ENCODE results near the gene FN1. TPM values are rescaled to one million over a fixed set of nuclear protein-coding genes. Genes with fewer than 3 reads are reported as not detected.

Gene FN1
- total RNA-seq, 2 donors from 2014 or later, result 0.16 to 0.62 TPM

DNA sequence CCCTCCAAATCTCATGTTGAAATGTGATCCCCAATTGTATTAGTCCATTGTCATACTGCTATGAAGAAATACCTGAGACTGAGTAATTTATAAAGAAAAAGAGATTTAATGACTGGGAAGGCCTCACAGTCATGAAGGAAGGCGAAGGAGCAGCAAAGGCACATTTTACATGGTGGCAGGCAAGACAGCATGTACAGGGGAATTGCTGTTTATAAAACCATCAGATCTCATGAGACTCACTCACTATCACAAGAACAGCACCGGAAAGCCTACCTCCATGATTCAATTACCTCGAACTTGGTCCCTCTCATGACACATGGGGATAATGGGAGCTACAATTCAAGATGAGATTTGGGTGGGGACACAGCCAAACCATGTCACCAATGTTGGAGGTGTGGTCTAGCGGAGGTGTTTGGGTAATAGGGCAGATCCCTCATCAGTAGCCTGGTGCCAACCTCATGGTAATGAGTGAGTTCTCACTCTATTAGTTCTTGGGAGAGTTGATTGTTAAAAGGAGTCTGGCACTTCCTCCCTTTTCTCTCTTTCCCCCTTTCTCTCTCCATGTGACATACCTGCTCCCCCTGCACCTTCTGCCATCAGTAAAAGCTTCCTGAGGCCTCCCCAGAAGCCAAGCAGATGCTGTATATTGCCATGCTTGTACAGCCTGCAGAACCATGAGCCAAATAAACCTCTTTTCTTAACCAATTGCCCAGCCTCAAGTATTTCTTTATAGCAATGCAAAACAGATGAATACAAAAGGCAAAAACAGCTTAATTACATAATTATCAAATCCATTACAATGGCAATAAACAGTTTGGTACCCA, 14.5 kb upstream of the FN1 start:
- H3K36me3 Mint-ChIP-seq, result no peaks in the 10 kb centered on the region
- no peak overlapping the region for H3K27ac Mint-ChIP-seq
- DNase-seq (ENCODE audit: low spot score in 2 of 2) (no peak), ATAC-seq (no peak)
- no peaks in the 10 kb centered on the region for H3K9me3 Mint-ChIP-seq

DNA sequence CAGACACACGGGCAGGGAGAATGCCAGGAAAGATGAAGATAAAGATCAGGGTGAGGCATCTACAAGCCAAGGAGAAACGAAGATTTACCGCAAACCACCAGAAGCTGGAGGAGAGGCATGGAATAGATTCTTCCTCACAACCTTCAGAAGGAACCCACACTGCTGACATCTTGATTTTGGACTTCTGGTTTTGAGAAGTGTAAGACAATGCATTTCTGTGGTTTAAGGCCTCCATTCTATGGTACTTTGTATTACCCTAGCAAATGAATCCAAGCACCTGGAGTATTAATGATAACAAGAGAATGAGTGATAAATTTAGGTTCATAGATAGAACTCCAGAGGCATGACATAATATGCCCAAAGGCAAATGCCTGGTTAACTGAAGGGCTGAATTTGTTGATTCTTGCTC, 11.8 kb upstream of the FN1 start:
- no peaks in the 10 kb centered on the region for H3K36me3 Mint-ChIP-seq
- DNase-seq (ENCODE audit: low spot score in 2 of 2) (no peak), ATAC-seq (no peak)
- H3K27ac Mint-ChIP-seq, result no peak overlapping the region
- no peaks in the 10 kb centered on the region for H3K9me3 Mint-ChIP-seq

DNA sequence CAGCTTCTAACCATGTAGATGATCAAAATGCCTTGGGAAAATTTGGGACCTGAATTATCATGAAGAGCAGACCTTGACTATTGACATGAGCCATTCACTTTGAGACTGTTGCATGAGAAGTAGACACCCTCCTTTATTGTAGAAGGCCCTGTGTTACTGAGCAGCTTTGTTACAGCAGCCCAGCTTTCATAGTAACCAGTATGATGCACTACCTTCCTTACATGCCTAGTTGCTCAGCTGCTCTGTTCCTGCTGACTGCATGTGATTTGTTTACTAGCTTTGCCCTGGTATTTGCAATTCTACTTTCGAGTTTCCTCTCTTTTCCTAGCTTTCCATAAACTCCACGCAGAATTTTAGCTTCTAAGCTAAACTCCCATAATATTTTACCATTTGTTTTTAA, 11.2 kb upstream of the FN1 start:
- H3K27ac Mint-ChIP-seq, result no peak overlapping the region
- H3K36me3 Mint-ChIP-seq, result no peaks in the 10 kb centered on the region
- no peak for ATAC-seq
- no peak for DNase-seq (ENCODE audit: low spot score in 2 of 2)
- no peaks in the 10 kb centered on the region for H3K9me3 Mint-ChIP-seq

DNA sequence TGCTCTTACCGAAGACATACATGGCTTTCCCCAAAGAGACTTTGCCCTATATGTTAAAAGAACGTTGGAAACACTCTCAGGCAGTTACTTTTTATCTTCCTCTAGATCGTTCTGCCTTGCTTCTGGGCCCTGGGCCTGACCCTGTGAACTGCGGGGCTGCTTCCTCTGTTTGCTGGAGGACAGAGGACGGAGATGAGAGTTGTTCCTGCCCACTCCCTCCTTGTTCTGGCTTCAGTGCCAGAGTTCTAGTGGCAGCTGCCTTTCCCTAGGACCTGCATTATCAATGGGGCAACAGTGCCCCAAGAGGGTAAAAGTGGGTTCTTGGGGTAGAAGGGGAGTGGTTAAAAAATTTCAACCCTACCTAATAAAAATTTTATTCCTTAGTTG, 6.5 kb upstream of the FN1 start:
- H3K9me3 Mint-ChIP-seq, result no peaks in the 10 kb centered on the region
- DNase-seq (ENCODE audit: low spot score in 2 of 2) (no peak), ATAC-seq (no peak)
- H3K36me3 Mint-ChIP-seq, result no peaks in the 10 kb centered on the region
- H3K27ac Mint-ChIP-seq, result no peak overlapping the region

DNA sequence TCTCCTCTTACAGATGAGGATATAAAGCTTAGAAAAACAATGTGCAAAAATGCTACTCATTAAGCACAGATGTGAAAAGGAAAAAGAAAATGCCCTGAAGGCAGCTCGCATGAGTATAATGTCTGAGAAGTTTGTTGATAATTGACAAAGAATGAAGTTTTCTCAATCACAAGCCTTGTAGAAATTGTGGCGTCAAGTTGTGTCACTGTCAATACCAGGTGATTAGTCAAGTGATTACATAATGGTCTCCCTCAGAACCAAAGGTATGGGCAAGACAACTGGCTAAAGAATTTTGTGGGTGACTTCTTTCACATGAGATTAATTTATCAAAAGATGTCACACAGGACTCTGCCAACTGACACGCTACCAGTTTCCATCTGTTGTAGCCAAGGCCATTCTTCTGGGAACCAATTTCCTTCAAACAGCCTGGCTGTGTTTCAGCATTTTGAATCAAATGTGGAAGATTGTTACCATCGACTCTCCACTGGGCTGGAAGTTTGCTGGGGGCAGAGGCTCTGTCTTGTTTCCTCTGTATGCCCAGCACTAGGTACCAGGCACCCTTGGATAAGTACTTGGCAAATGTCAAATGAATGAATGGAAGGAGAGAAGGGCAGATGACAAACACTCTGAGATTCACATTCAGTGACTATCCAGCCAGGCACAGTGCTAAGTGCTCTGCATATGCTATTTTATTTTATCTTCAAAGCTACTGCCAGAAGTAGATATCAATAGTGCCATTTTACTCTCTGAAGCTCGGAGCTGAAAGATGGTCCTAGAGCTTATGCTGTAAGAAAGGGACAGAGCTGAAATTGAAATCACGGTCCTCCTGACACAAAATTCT, 5.9 kb upstream of the FN1 start:
- DNase-seq (ENCODE audit: low spot score in 2 of 2) (no peak), ATAC-seq (no peak)
- no peaks in the 10 kb centered on the region for H3K9me3 Mint-ChIP-seq
- H3K27ac Mint-ChIP-seq, result no peak overlapping the region
- H3K36me3 Mint-ChIP-seq, result no peaks in the 10 kb centered on the region

DNA sequence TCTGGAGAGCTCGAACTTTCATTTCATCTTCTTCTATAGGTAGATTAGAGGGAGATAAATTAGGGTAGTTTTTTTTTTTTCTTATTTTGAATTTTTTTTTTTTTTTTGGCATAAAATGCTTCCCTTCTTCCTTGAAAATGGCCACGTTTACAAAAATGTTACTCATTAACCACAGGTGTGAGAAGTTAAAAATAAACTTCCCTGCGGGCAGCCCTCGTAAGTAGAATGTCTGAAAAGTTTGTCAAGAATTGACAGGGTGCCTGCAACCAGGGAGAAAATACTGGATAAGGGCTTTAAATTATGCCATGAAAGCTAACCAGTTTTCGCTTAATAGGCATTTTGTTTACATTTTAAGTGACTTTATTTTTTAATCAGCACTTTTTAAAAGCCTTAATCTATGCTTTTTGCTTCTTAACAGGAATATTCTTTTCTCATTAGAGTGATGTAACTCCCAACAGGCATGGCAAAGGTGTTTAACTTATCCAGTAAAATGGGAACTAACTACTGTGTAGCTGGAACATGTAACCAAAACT, 4.2 kb upstream of the FN1 start:
- Mint-ChIP-seq H3K27ac (no peak overlapping the region), H3K9me3 (no peaks in the 10 kb centered on the region), H3K36me3 (peaks cover 0 to under 1% of the 10 kb centered on the region in 2 donors)
- no peak for DNase-seq (ENCODE audit: low spot score in 2 of 2)
- no peak for ATAC-seq

DNA sequence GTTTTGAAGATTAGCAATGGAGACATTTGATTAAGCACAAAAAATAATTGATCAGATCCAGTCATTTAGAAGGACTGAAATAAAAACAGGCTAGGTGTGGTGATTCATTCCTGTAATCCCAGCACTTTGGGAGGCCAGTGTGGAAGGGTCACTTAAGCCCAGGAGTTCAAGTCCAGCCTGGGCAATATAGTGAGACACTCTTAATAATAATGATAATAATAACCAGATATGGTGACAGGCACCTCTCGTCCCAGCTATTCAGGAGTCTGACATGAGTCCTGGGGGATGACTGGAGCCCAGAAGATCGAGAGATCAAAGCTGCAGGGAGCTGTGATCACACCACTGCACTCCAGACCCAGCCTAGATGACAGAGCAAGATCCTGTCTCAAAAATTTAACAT, 3.5 kb upstream of the FN1 start:
- ATAC-seq, result no peak
- no peak for DNase-seq (ENCODE audit: low spot score in 2 of 2)
- Mint-ChIP-seq H3K9me3 (no peaks in the 10 kb centered on the region), H3K27ac (no peak overlapping the region), H3K36me3 (peaks cover 0 to 4% of the 10 kb centered on the region in 2 donors)

DNA sequence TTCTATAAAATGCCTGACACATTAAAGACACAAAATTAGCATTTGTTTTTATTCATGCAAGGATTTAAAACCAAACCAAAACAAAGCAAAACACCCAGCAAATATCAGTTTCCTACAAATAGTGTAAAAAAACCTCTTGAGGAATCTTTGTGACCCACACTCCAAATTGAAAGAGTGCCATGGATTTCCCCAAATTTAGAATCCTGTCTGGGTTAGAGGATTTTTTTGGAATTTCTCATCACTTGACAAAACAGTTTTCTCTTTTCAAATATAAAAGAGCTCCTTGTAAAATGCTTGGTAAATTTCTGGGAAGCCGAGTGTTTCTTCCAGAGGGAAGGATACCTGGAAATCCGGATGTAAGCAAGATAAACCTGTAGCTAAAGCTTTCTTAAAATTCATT, 1.7 kb upstream of the FN1 start:
- no peaks in the 10 kb centered on the region for H3K9me3 Mint-ChIP-seq
- H3K36me3 Mint-ChIP-seq, result peaks cover 0 to 4% of the 10 kb centered on the region in 2 donors
- DNase-seq (ENCODE audit: low spot score in 2 of 2), result no peak
- no peak for ATAC-seq
- no peak overlapping the region for H3K27ac Mint-ChIP-seq

DNA sequence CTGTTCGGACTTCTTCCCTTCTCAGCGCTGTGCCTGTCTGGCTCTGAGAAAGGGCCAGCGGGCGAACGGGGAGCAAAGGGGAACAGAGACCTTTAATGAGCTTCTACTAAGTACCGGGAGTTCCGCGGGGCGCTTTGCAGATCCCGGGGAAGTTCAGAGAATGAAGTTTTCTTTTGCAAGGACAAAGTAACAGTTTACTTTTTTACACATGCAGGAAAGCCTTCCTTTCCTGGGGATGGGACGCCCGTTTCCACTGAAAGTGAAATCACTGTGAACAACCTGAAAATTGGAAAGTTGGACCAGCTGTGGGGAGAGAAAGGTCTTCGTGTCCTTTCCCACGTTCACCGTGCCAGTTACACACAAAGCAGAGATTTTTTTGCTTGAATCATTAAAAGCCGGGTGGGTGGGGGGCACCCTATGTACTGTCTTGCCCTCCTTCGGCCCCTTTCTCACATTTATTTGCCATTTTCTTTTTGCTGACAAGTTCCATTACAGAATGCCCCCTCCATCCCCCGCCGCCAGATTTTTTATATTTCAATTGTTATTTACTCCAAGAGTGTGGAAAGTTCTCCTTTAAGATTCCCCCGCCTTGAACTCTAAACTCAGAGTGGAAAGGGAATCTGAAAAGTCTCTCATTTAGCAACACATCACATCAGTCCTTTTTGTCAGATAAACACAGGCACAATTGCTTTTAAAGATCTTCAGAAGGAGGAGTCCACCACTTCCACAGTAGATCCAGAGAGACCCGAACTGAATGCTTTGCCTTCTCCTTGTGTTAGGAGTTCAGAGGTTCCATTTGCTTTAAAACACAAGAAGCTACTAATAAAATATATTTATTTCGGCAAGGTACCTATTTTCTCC, 1.1 kb upstream of the FN1 start:
- H3K27ac Mint-ChIP-seq, result peak overlapping the region in 1 of 2 donors; percentile 52
- no peaks in the 10 kb centered on the region for H3K9me3 Mint-ChIP-seq
- ATAC-seq (no peak), DNase-seq (ENCODE audit: low spot score in 2 of 2) (peak in 1 of 2 donors; percentile 12)
- H3K36me3 Mint-ChIP-seq, result peaks cover 0 to 4% of the 10 kb centered on the region in 2 donors

DNA sequence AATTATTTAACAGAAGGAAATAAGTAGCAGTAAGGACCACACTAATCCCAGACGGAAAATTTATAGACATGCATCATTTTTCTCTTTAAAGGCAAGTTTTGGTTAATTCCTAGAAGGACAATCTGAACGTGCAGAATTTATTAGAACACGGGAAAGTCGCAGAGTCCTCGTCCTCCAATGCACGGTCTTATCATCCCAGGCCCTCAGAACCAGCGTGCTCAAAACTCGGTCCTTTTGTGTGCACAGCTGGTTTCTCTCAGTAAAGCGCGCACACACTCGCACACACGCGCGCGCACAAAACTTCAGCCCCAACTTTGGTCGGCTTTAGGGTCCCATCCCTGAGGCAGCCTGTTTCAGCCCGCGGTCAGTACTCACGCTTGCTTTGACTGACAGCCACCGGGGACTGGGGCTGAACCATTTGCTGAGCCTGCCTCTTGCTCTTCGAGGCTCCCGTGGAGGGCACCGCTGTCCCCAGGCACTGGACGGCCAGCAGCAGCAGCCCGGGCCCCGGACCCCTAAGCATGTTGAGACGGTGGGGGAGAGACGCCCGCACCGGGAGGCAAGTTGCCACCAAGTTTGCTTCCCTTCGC, 493 bp downstream of the FN1 start:
- DNase-seq (ENCODE audit: low spot score in 2 of 2), result no peak
- ATAC-seq, result peak; percentile 30 to 47

DNA sequence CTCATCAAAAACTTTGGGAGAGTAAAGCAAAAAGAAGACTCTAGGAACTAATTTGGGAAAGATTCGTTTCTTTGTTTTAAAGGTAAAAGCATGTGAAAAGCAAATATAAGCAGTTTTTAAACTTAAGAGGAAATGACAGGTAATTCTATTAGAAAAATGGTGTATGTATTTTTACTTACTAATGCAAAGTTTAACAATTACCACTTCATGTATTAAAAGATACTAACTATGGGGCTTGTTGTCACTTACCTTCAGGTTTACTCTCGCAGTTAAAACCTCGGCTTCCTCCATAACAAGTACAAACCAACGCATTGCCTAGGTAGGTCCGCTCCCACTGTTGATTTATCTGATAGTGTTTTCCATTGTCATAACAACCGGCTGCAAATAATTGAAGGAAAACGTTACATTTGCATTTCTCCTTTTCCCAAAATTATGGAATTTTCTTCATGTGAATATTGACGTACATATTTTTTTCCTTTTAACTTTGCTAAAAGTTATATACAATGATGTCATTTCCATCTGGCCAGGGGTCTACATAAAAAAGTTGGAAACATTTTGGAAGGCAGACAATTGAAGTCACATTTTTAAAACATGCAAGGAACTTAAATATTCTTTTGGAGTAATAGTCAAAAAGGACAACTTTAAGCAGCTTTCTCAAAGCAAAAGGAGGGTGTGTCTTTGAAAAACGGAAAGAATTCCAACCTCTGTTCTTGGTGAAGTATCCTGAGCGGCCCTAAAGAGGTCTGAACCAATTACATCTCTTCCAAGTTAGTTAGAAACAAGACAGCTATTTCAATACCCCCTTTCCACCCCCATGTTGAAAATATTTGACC, 1.2 kb downstream of the FN1 start:
- ATAC-seq, result no peak
- Mint-ChIP-seq H3K9me3 (no peaks in the 10 kb centered on the region), H3K36me3 (peaks cover 0 to 4% of the 10 kb centered on the region in 2 donors), H3K27ac (no peak overlapping the region)
- DNase-seq (ENCODE audit: low spot score in 2 of 2), result no peak

More for the DNA sequence above, 493 bp downstream of the FN1 start:
- Mint-ChIP-seq H3K27ac (no peak overlapping the region), H3K9me3 (no peaks in the 10 kb centered on the region), H3K36me3 (peaks cover 0 to 4% of the 10 kb centered on the region in 2 donors)

DNA sequence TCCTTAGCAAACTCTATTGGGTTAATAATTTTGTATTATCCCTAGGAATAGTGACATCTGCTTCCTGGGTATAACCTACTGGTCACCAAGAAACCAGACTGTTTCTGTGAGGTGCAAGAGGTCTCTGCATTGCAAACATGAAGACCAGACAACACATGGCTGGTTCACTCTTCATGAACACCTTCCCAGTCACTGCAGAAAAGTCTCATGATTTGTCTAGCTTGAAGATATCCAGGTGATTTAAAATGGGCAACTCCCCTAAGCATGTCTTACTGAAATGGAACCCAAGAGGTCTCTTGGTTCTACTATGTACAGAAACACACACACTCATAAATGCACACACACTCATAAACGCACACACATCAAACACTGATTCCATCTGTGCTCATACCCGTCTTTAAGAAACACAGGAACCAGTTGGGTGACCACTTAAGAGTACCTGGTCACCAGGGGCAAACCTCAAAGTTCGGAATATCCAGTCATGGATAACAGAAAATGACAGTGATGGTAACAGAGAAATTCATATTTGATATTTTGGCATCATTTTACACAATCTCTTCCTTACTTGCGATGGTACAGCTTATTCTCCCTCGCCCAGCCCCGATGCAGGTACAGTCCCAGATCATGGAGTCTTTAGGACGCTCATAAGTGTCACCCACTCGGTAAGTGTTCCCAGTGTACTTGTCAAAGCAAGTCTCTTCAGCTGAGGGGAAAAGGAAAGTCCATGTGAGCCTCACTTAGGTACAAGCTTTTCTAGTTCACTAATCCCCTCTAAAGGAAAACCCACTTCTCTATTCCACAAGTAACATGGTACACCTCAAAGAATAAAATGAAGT, 2.9 kb downstream of the FN1 start:
- DNase-seq (ENCODE audit: low spot score in 2 of 2) (no peak), ATAC-seq (no peak)
- Mint-ChIP-seq H3K9me3 (no peaks in the 10 kb centered on the region), H3K27ac (no peak overlapping the region), H3K36me3 (peaks cover 0 to 4% of the 10 kb centered on the region in 2 donors)

DNA sequence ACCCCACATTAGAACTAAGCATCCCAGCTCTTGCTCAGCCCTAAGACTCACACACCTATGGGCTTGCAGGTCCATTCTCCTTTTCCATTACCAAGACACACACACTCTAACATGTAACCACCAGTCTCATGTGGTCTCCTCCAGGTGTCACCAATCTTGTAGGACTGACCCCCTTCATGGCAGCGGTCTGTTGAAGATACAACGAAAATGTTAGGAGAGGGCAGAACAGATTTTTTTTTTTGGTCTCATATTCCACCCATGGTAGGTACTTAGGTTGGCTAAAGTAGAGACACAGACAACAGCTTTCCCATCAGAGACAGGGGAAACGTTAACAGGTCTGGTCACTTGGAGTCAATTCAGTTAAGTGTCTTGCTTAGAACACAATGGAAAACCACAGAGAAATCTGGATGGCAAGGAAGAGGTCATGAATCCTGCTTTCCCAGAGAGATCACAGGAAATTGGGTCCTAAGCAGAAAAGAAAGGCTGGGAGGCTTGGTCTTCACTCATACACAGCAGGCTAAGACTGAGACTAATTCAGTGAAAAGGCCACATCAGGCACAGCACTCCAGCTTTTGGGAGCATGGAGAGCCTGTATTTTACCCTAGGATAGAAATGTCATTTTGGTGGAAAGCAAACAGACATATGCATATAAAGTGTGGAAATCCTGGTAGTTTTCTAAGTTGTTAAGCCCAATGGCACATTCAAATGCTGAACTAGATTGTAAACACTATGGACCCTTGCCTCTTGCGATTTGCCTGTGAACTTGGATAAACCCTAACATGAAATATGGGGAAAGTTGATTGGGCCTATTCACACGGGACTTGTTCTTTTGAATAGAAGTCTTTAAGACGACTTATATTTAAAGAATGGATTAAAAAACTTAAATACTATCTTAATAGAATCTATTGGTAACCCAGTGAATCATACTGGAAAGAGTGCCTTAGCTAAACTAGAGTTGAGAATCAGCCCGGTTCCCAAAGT, 3.8 kb downstream of the FN1 start:
- DNase-seq (ENCODE audit: low spot score in 2 of 2) (no peak), ATAC-seq (no peak)
- peaks cover 0 to 4% of the 10 kb centered on the region in 2 donors for H3K36me3 Mint-ChIP-seq
- H3K27ac Mint-ChIP-seq, result no peak overlapping the region
- H3K9me3 Mint-ChIP-seq, result no peaks in the 10 kb centered on the region

DNA sequence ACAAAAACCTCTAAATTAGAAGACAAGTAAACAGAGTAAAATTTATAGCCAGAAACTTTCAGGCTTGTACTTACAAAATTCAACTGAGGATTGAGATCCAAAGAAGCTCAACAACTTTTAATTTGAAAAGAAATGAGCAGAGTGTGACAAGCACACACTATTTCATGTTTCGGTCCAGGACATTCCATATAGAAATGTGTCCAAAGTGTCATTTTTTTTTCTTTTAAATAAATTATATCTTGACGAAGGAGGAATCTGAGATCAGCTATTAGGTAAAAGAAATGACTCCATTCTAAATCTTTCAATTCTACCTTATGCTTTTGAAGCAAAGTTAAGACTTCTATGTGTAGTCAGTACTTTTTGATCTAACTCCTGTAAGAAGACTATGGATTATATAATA, 4.6 kb downstream of the FN1 start:
- DNase-seq (ENCODE audit: low spot score in 2 of 2), result no peak
- no peak overlapping the region for H3K27ac Mint-ChIP-seq

More for the DNA sequence above, 4.6 kb downstream of the FN1 start:
- Mint-ChIP-seq H3K9me3 (no peaks in the 10 kb centered on the region), H3K36me3 (peaks cover 0 to 4% of the 10 kb centered on the region in 2 donors)
- no peak for ATAC-seq

Data from activated naive CD4-positive, alpha-beta T cell treated with anti-CD3 and anti-CD28 coated beads, Interleukin-2, amount 50 U/mL, for 72 hours (primary cell).